Fibroblast of gingiva (primary cell): ENCODE results near the gene PRR23A.

ENCODE experiments used
- DNase-seq: peaks from one replicate; pipeline ENCODE4 v3.0.0-alpha.2; 2011; ENCODE audit warnings: low read depth

The PRR23A gene

GRCh38 chr3:138972941-138973340 is 33.1 kb downstream of the PRR23A start:
- DNase-seq, result no peak

- no peak for DNase-seq
Measured at GRCh38 chr3:138971766-138972320, 34.2 kb downstream of the PRR23A start.

- no peak for DNase-seq
Measured at GRCh38 chr3:138964923-138965322, 41.1 kb downstream of the PRR23A start.

- no peak for DNase-seq
Measured at GRCh38 chr3:138964264-138964663, 41.8 kb downstream of the PRR23A start.

- no peak for DNase-seq
Measured at GRCh38 chr3:138962854-138963560, 43.1 kb downstream of the PRR23A start.

- DNase-seq, result no peak
Measured at GRCh38 chr3:138960417-138960852, 45.6 kb downstream of the PRR23A start.
